Muscle layer of duodenum (tissue), 2 donors: ENCODE data around the gene SLC6A15.

Experiments used
- H3K27ac ChIP-seq: one replicate; pipeline ENCODE4 v1.7.0; 2013; ENCODE audit warnings: mild to moderate bottlenecking, low read length
- H3K27me3 ChIP-seq: one replicate; pipeline ENCODE4 v1.7.0; 2013; ENCODE audit warnings: low read depth, mild to moderate bottlenecking, control low read depth, low read length
- H3K36me3 ChIP-seq, 2 donors: one replicate each; pipeline ENCODE4 v1.7.0; 2013; ENCODE audit warnings: low read length in 2 of 2, control low read depth in 1 of 2, mild to moderate bottlenecking in 1 of 2; ENCODE audit not compliant: insufficient read depth in 2 of 2, control insufficient read depth in 1 of 2
- H3K4me1 ChIP-seq, 2 donors: one replicate each; pipeline ENCODE4 v1.7.0; 2013; ENCODE audit warnings: low read length in 2 of 2, mild to moderate bottlenecking in 2 of 2, control low read depth in 1 of 2, moderate library complexity in 1 of 2; ENCODE audit not compliant: insufficient read depth in 2 of 2, control insufficient read depth in 1 of 2
- H3K4me3 ChIP-seq, 2 donors: one replicate each; pipeline ENCODE4 v1.7.0; 2013; ENCODE audit warnings: low read length in 2 of 2, low read depth in 1 of 2, mild to moderate bottlenecking in 1 of 2
- H3K9me3 ChIP-seq, 2 donors: one replicate each; pipeline ENCODE4 v1.7.0; 2013; ENCODE audit warnings: low read length in 2 of 2, control low read depth in 1 of 2, mild to moderate bottlenecking in 1 of 2; ENCODE audit not compliant: control insufficient read depth in 1 of 2
- donor health status: healthy.

Gene SLC6A15

GRCh38 chr12:84919271-84919670 is 6.7 kb upstream of the SLC6A15 start:
- no peak overlapping the region for H3K27ac ChIP-seq
- H3K4me1 ChIP-seq: no peaks in the 10 kb centered on the region

GRCh38 chr12:84913129-84913515 is 523 bp upstream of the SLC6A15 start:
- Histone ChIP-seq H3K9me3 (no peaks in the 10 kb centered on the region), H3K4me3 (peak overlapping the region in 1 of 2 donors; percentile 66), H3K27me3 (peaks cover 18% of the 10 kb centered on the region), H3K4me1 (peaks cover 0 to 25% of the 10 kb centered on the region in 2 donors), H3K36me3 (no peaks in the 10 kb centered on the region), H3K27ac (no peak overlapping the region)

More at GRCh38 chr12:84919271-84919670, 6.7 kb upstream of the SLC6A15 start:
- no peak overlapping the region for H3K4me3 ChIP-seq
- H3K9me3 ChIP-seq: no peaks in the 10 kb centered on the region
- no peaks in the 10 kb centered on the region for H3K27me3 ChIP-seq
- no peaks in the 10 kb centered on the region for H3K36me3 ChIP-seq

- no peaks in the 10 kb centered on the region for H3K9me3 ChIP-seq
- H3K4me3 ChIP-seq: peak overlapping the region; percentile 55 to 66
- peaks cover 18% of the 10 kb centered on the region for H3K27me3 ChIP-seq
- no peaks in the 10 kb centered on the region for H3K36me3 ChIP-seq
- H3K4me1 ChIP-seq: peaks cover 0 to 25% of the 10 kb centered on the region in 2 donors
- H3K27ac ChIP-seq: no peak overlapping the region
Observed at GRCh38 chr12:84911271-84912197, 1.1 kb downstream of the SLC6A15 start.

- H3K27ac ChIP-seq: no peak overlapping the region
- peaks cover 0 to 25% of the 10 kb centered on the region in 2 donors for H3K4me1 ChIP-seq
- no peaks in the 10 kb centered on the region for H3K36me3 ChIP-seq
- H3K4me3 ChIP-seq: peak overlapping the region; percentile 55 to 66
- no peaks in the 10 kb centered on the region for H3K9me3 ChIP-seq
- peaks cover 18% of the 10 kb centered on the region for H3K27me3 ChIP-seq
Observed at GRCh38 chr12:84910549-84911241, 1.9 kb downstream of the SLC6A15 start.

GRCh38 chr12:84904051-84904450 is 8.5 kb downstream of the SLC6A15 start:
- no peaks in the 10 kb centered on the region for H3K4me1 ChIP-seq
- H3K27ac ChIP-seq: no peak overlapping the region
- H3K36me3 ChIP-seq: no peaks in the 10 kb centered on the region
- no peak overlapping the region for H3K4me3 ChIP-seq
- peaks cover 1% of the 10 kb centered on the region for H3K27me3 ChIP-seq
- no peaks in the 10 kb centered on the region for H3K9me3 ChIP-seq

GRCh38 chr12:84891106-84891838 is 21.3 kb downstream of the SLC6A15 start:
- no peaks in the 10 kb centered on the region for H3K36me3 ChIP-seq
- no peaks in the 10 kb centered on the region for H3K27me3 ChIP-seq
- H3K27ac ChIP-seq: no peak overlapping the region
- no peaks in the 10 kb centered on the region for H3K4me1 ChIP-seq
- H3K4me3 ChIP-seq: no peak overlapping the region
- no peaks in the 10 kb centered on the region for H3K9me3 ChIP-seq

- Histone ChIP-seq H3K27ac (no peak overlapping the region), H3K4me1 (no peaks in the 10 kb centered on the region), H3K36me3 (no peaks in the 10 kb centered on the region), H3K27me3 (no peaks in the 10 kb centered on the region), H3K4me3 (no peak overlapping the region), H3K9me3 (no peaks in the 10 kb centered on the region)
Observed at GRCh38 chr12:84889818-84890217, 22.8 kb downstream of the SLC6A15 start.

- no peak overlapping the region for H3K4me3 ChIP-seq
- H3K36me3 ChIP-seq: no peaks in the 10 kb centered on the region
- no peaks in the 10 kb centered on the region for H3K4me1 ChIP-seq
- H3K27me3 ChIP-seq: no peaks in the 10 kb centered on the region
- no peaks in the 10 kb centered on the region for H3K9me3 ChIP-seq
- no peak overlapping the region for H3K27ac ChIP-seq
Observed at GRCh38 chr12:84888861-84889260, 23.7 kb downstream of the SLC6A15 start.

- no peaks in the 10 kb centered on the region for H3K27me3 ChIP-seq
- H3K4me1 ChIP-seq: no peaks in the 10 kb centered on the region
- H3K36me3 ChIP-seq: no peaks in the 10 kb centered on the region
- H3K27ac ChIP-seq: no peak overlapping the region
- H3K9me3 ChIP-seq: no peaks in the 10 kb centered on the region
- H3K4me3 ChIP-seq: no peak overlapping the region
Observed at GRCh38 chr12:84877340-84877739, 35.3 kb downstream of the SLC6A15 start.

- H3K9me3 ChIP-seq: no peaks in the 10 kb centered on the region
- H3K27me3 ChIP-seq: no peaks in the 10 kb centered on the region
- H3K36me3 ChIP-seq: no peaks in the 10 kb centered on the region
- no peaks in the 10 kb centered on the region for H3K4me1 ChIP-seq
- H3K27ac ChIP-seq: no peak overlapping the region
- no peak overlapping the region for H3K4me3 ChIP-seq
Observed at GRCh38 chr12:84875241-84875640, 37.4 kb downstream of the SLC6A15 start.

- H3K36me3 ChIP-seq: no peaks in the 10 kb centered on the region
- H3K4me1 ChIP-seq: no peaks in the 10 kb centered on the region
- H3K27me3 ChIP-seq: no peaks in the 10 kb centered on the region
- H3K9me3 ChIP-seq: no peaks in the 10 kb centered on the region
- H3K27ac ChIP-seq: no peak overlapping the region
- no peak overlapping the region for H3K4me3 ChIP-seq
Observed at GRCh38 chr12:84874825-84875139, 37.8 kb downstream of the SLC6A15 start.
